GM12878 (cell line): ENCODE results near the gene TAS2R14.

Experiments used
- CREB1 ChIP-seq: IDR thresholded peaks from 2 replicates; pipeline ENCODE4 v1.6.1; 2012; ENCODE audit warnings: low read depth, mild to moderate bottlenecking, inconsistent platforms
- EP300 ChIP-seq, 2 experiments: fragments of 150-350 bp in 1 of 2; IDR thresholded peaks; 2 replicates each; pipeline ENCODE4 v1.6.1; 2011 to 2012; ENCODE audit warnings: low read depth in 2 of 2, low read length in 2 of 2, borderline replicate concordance in 1 of 2, improper control_type of control experiment in 1 of 2, inconsistent platforms in 1 of 2; ENCODE audit not compliant: control insufficient read depth in 1 of 2
- EZH2 ChIP-seq: IDR thresholded peaks from 2 replicates; pipeline ENCODE4 v1.6.1; 2012; ENCODE audit warnings: low read depth, mild to moderate bottlenecking, control low read depth, inconsistent platforms, low read length, borderline replicate concordance; ENCODE audit not compliant: control insufficient read depth
- KLF5 ChIP-seq: fragments of 450-650 bp; IDR thresholded peaks from 2 replicates; pipeline ENCODE4 v1.6.1; 2014; ENCODE audit warnings: mild to moderate bottlenecking; ENCODE audit not compliant: partially characterized antibody
- NR2C2 ChIP-seq: IDR thresholded peaks from 2 replicates; pipeline ENCODE4 v1.6.1; 2011; ENCODE audit warnings: borderline replicate concordance, low read depth; ENCODE audit not compliant: control insufficient read depth, insufficient read length
- POLR2A ChIP-seq: IDR thresholded peaks from 2 replicates; pipeline ENCODE4 v1.6.1; 2011; ENCODE audit warnings: low read depth, mild to moderate bottlenecking, low read length
- SIN3A ChIP-seq: IDR thresholded peaks from 2 replicates; pipeline ENCODE4 v1.6.1; 2012; ENCODE audit warnings: low read depth, low read length, improper control_type of control experiment
- ZNF384 ChIP-seq: IDR thresholded peaks from 2 replicates; pipeline ENCODE4 v1.6.1; 2012; ENCODE audit warnings: low read depth, mild to moderate bottlenecking, low read length, improper control_type of control experiment, borderline replicate concordance
- TF ChIP-seq, protein P1 (sequence below): IDR thresholded peaks from 2 replicates; pipeline ENCODE4 v1.6.1; 2011; ENCODE audit warnings: low read depth, low read length, improper control_type of control experiment, borderline replicate concordance
- TF ChIP-seq, protein P2 (sequence below): fragments of 150-350 bp; IDR thresholded peaks from 2 replicates; pipeline ENCODE4 v1.6.1; 2016; ENCODE audit warnings: low read depth, low read length
- TF ChIP-seq, protein P3 (sequence below), 3 experiments: IDR thresholded peaks in 2 of 3; conservative IDR thresholded peaks in 1 of 3; 2 replicates each; pipeline ENCODE4 v1.5.1; 2011; ENCODE audit warnings: low read depth in 3 of 3, low read length in 3 of 3, mild to moderate bottlenecking in 3 of 3, control low read depth in 2 of 3, moderate library complexity in 2 of 3, inconsistent platforms in 1 of 3, mixed read lengths in 1 of 3; ENCODE audit not compliant: control insufficient read depth in 2 of 3, insufficient read depth in 1 of 3; ENCODE audit errors: extremely low read depth in 1 of 3
- TF ChIP-seq, protein P4 (sequence below): IDR thresholded peaks from 2 replicates; pipeline ENCODE4 v1.6.1; 2012; ENCODE audit warnings: mild to moderate bottlenecking, low read depth, low read length

DNA sequence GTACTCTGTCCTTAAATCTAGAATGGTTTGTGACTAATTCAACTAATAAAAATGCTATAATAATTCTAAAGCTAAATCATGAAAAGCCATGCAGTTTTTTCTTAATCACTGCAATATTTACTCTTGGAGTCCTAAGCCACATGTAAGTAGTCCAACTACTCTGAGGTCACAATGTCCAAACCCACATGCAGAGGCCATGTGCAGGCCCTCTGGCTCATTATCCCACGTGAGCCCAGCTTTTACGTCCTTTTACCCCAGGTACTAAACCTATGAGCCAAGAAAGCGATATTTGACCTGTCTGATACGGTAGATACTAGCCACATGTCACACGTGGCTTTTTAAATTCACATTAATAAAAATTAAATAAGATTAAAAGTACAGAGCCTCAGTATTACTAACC is 42.2 kb downstream of the TAS2R14 start:
- TF ChIP-seq KLF5 (no peak), ZNF384 (no peak), NR2C2 (no peak), POLR2A (no peak), EZH2 (no peak), CREB1 (no peak), SIN3A (no peak), EP300 (IDR thresholded peaks at IDR 0.05; ENCODE audit: borderline replicate concordance in 1 of 2, control insufficient read depth in 1 of 2, low read depth in 2 of 2, low read length in 2 of 2) (no peak)
- TF ChIP-seq, protein P1, sequence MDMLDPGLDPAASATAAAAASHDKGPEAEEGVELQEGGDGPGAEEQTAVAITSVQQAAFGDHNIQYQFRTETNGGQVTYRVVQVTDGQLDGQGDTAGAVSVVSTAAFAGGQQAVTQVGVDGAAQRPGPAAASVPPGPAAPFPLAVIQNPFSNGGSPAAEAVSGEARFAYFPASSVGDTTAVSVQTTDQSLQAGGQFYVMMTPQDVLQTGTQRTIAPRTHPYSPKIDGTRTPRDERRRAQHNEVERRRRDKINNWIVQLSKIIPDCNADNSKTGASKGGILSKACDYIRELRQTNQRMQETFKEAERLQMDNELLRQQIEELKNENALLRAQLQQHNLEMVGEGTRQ = no peak
- TF ChIP-seq, protein P2, sequence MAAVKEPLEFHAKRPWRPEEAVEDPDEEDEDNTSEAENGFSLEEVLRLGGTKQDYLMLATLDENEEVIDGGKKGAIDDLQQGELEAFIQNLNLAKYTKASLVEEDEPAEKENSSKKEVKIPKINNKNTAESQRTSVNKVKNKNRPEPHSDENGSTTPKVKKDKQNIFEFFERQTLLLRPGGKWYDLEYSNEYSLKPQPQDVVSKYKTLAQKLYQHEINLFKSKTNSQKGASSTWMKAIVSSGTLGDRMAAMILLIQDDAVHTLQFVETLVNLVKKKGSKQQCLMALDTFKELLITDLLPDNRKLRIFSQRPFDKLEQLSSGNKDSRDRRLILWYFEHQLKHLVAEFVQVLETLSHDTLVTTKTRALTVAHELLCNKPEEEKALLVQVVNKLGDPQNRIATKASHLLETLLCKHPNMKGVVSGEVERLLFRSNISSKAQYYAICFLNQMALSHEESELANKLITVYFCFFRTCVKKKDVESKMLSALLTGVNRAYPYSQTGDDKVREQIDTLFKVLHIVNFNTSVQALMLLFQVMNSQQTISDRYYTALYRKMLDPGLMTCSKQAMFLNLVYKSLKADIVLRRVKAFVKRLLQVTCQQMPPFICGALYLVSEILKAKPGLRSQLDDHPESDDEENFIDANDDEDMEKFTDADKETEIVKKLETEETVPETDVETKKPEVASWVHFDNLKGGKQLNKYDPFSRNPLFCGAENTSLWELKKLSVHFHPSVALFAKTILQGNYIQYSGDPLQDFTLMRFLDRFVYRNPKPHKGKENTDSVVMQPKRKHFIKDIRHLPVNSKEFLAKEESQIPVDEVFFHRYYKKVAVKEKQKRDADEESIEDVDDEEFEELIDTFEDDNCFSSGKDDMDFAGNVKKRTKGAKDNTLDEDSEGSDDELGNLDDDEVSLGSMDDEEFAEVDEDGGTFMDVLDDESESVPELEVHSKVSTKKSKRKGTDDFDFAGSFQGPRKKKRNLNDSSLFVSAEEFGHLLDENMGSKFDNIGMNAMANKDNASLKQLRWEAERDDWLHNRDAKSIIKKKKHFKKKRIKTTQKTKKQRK = no peak
- TF ChIP-seq, protein P3, sequence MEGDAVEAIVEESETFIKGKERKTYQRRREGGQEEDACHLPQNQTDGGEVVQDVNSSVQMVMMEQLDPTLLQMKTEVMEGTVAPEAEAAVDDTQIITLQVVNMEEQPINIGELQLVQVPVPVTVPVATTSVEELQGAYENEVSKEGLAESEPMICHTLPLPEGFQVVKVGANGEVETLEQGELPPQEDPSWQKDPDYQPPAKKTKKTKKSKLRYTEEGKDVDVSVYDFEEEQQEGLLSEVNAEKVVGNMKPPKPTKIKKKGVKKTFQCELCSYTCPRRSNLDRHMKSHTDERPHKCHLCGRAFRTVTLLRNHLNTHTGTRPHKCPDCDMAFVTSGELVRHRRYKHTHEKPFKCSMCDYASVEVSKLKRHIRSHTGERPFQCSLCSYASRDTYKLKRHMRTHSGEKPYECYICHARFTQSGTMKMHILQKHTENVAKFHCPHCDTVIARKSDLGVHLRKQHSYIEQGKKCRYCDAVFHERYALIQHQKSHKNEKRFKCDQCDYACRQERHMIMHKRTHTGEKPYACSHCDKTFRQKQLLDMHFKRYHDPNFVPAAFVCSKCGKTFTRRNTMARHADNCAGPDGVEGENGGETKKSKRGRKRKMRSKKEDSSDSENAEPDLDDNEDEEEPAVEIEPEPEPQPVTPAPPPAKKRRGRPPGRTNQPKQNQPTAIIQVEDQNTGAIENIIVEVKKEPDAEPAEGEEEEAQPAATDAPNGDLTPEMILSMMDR (IDR thresholded peaks at IDR 0.05 in 2 of 3, conservative IDR thresholded peaks at IDR 0.05 in 1 of 3; ENCODE audit: control insufficient read depth in 2 of 3, extremely low read depth in 1 of 3, insufficient read depth in 1 of 3, low read depth in 3 of 3, low read length in 3 of 3) = no peak
- TF ChIP-seq, protein P4, sequence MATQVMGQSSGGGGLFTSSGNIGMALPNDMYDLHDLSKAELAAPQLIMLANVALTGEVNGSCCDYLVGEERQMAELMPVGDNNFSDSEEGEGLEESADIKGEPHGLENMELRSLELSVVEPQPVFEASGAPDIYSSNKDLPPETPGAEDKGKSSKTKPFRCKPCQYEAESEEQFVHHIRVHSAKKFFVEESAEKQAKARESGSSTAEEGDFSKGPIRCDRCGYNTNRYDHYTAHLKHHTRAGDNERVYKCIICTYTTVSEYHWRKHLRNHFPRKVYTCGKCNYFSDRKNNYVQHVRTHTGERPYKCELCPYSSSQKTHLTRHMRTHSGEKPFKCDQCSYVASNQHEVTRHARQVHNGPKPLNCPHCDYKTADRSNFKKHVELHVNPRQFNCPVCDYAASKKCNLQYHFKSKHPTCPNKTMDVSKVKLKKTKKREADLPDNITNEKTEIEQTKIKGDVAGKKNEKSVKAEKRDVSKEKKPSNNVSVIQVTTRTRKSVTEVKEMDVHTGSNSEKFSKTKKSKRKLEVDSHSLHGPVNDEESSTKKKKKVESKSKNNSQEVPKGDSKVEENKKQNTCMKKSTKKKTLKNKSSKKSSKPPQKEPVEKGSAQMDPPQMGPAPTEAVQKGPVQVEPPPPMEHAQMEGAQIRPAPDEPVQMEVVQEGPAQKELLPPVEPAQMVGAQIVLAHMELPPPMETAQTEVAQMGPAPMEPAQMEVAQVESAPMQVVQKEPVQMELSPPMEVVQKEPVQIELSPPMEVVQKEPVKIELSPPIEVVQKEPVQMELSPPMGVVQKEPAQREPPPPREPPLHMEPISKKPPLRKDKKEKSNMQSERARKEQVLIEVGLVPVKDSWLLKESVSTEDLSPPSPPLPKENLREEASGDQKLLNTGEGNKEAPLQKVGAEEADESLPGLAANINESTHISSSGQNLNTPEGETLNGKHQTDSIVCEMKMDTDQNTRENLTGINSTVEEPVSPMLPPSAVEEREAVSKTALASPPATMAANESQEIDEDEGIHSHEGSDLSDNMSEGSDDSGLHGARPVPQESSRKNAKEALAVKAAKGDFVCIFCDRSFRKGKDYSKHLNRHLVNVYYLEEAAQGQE = no peak
